Measurements from ENCODE around the gene PTPRN2.

Gene PTPRN2

GRCh38 chr7:157524731-157525130, 1062.9 kb downstream of the PTPRN2 start:
- H3K4me3 ChIP-seq, result no peak overlapping the region
- H3K27ac ChIP-seq, result no peak overlapping the region
- no peak for DNase-seq (ENCODE audit: low spot score)
- no peak for TF ChIP-seq CTCF (IDR thresholded peaks at IDR 0.05)

- no peak for DNase-seq (ENCODE audit: low spot score)
- Histone ChIP-seq H3K4me3 (no peak overlapping the region), H3K27ac (no peak overlapping the region)
- no peak for TF ChIP-seq CTCF (IDR thresholded peaks at IDR 0.05)
Measured at GRCh38 chr7:157523766-157524421, 1063.7 kb downstream of the PTPRN2 start.

- TF ChIP-seq CTCF (IDR thresholded peaks at IDR 0.05), result no peak
- Histone ChIP-seq H3K27ac (no peak overlapping the region), H3K4me3 (no peak overlapping the region)
- no peak for DNase-seq (ENCODE audit: low spot score)
Measured at GRCh38 chr7:157523371-157523765, 1064.3 kb downstream of the PTPRN2 start.

- TF ChIP-seq CTCF (IDR thresholded peaks at IDR 0.05), result no peak
- Histone ChIP-seq H3K27ac (no peak overlapping the region), H3K4me3 (no peak overlapping the region)
- DNase-seq (ENCODE audit: low spot score), result no peak
Measured at GRCh38 chr7:157522954-157523353, 1064.7 kb downstream of the PTPRN2 start.

GRCh38 chr7:157522189-157522588, 1065.4 kb downstream of the PTPRN2 start:
- TF ChIP-seq CTCF (IDR thresholded peaks at IDR 0.05), result no peak
- H3K4me3 ChIP-seq, result no peak overlapping the region
- no peak overlapping the region for H3K27ac ChIP-seq
- no peak for DNase-seq (ENCODE audit: low spot score)

- TF ChIP-seq CTCF (IDR thresholded peaks at IDR 0.05), result no peak
- H3K27ac ChIP-seq, result no peak overlapping the region
- H3K4me3 ChIP-seq, result no peak overlapping the region
- no peak for DNase-seq (ENCODE audit: low spot score)
Measured at GRCh38 chr7:157521752-157522151, 1065.9 kb downstream of the PTPRN2 start.

GRCh38 chr7:157521061-157521731, 1066.4 kb downstream of the PTPRN2 start:
- Histone ChIP-seq H3K27ac (no peak overlapping the region), H3K4me3 (no peak overlapping the region)
- DNase-seq (ENCODE audit: low spot score), result no peak
- no peak for TF ChIP-seq CTCF (IDR thresholded peaks at IDR 0.05)
